Omental fat pad (tissue), 4 donors: ENCODE measurements around the gene PIEZO1. TPM values are rescaled to one million over a fixed set of nuclear protein-coding genes. Genes with fewer than 3 reads are reported as not detected.

ENCODE experiments used
- ATAC-seq: fragments of 150-250 bp; one replicate; pipeline ENCODE4 v1.9.1; 2016; ENCODE audit warnings: mild to moderate bottlenecking, moderate library complexity; ENCODE audit not compliant: low FRiP score
- DNase-seq: peaks from one replicate; pipeline ENCODE4 v3.0.0-alpha.2; 2019; ENCODE audit warnings: low spot score
- total RNA-seq, 4 donors: library from RNA; depleted of rRNA; stranded (reverse); fragments of >200 nt; gene quantifications; one replicate each; pipeline ENCODE4 v1.1.0, GENCODE V29; 2016
- TF ChIP-seq, protein P1 (sequence below), 3 donors: fragments of 450-650 bp; IDR thresholded peaks; one replicate each; pipeline ENCODE4 v1.5.1; 2016 to 2017; ENCODE audit warnings: antibody characterized with exemption in 3 of 3, mild to moderate bottlenecking in 3 of 3, moderate library complexity in 2 of 3

The PIEZO1 gene
- total RNA-seq, 4 donors from 2014 or later, result 151 to 315 (median 249) TPM

DNA sequence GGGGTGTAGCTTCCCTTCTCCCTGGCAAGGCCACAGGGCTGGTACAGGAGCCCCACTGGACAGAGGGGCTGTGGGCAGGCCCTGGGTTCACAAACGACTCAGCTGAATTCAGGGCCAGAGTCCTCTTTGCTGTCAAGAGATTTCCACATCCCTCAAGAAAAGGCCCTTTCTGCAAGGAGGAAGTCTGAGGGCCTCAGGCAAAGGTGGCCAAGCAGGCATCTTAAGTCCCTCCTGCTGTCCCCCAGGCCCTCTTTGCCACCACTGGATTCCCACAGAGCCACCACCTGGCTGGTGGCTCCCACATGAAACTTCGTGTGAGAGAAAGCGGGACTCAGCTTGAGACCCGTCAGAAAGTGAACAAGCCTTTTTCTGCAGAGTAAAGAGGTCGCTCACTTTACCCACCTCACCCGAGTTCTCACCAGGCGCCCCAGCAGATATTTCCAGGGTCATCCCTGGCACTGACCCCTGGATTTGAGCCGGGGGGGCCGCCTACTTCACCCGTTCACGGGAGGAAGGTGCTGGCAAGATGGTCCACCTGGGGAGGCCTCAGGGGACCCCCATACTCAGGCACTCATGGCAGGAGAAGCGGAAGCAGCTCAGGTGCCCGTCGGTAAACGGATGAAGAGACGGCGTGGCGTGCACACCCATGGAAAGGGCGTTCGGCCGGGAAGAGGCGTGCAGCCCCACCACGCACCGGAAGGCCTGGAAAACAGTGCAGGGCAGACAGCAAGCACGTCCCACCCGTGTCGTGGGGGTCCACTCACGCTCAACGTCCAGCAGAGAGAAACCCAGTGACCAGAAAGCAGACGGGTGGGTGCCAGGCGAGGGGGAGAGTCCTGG is 82.4 kb downstream of the PIEZO1 start:
- TF ChIP-seq, protein P1, sequence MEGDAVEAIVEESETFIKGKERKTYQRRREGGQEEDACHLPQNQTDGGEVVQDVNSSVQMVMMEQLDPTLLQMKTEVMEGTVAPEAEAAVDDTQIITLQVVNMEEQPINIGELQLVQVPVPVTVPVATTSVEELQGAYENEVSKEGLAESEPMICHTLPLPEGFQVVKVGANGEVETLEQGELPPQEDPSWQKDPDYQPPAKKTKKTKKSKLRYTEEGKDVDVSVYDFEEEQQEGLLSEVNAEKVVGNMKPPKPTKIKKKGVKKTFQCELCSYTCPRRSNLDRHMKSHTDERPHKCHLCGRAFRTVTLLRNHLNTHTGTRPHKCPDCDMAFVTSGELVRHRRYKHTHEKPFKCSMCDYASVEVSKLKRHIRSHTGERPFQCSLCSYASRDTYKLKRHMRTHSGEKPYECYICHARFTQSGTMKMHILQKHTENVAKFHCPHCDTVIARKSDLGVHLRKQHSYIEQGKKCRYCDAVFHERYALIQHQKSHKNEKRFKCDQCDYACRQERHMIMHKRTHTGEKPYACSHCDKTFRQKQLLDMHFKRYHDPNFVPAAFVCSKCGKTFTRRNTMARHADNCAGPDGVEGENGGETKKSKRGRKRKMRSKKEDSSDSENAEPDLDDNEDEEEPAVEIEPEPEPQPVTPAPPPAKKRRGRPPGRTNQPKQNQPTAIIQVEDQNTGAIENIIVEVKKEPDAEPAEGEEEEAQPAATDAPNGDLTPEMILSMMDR (IDR thresholded peaks at IDR 0.05), result no peak
- no peak for ATAC-seq

DNA sequence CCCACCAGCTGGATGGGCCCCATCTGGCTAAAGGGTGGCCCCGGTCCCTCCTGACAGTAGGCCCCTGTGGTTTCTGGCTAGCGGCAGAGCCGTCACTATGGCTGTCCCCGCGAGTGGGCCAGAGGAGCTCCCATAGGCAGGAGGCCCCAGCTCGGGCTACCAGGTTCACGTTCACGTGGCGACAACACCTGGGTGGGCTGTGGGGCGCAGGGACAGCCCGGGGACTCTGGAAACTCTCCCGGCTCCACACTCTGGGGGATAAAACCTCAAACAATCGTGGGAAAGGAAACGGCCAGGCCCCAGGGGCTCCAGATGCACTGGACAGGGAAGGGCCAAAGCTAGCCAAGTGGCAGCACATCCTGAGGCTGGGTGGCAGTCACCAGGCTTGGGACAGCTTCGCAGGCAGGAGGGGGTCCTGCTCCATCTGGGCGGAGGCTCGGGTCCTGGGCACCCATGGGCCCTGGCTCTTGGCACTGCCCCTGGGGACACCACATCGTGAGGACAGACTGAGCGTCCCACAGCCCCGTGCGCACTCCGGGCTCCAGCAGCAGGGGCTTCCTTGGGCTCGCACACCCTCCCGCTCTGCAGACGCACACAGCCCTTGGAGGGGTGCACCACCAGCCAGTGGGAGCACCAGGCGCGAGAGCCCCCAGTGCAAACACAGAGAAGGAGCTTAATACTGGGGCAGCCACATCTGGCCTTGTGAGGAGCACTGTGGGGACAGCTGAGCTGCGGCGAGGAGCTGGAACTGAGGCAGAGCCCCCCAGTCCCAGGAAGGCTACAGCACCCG is 83.2 kb downstream of the PIEZO1 start:
- no peak for DNase-seq
- TF ChIP-seq, protein P1 (IDR thresholded peaks at IDR 0.05), result no peak
- ATAC-seq, result no peak

More for the DNA sequence above, 82.4 kb downstream of the PIEZO1 start:
- DNase-seq, result no peak

DNA sequence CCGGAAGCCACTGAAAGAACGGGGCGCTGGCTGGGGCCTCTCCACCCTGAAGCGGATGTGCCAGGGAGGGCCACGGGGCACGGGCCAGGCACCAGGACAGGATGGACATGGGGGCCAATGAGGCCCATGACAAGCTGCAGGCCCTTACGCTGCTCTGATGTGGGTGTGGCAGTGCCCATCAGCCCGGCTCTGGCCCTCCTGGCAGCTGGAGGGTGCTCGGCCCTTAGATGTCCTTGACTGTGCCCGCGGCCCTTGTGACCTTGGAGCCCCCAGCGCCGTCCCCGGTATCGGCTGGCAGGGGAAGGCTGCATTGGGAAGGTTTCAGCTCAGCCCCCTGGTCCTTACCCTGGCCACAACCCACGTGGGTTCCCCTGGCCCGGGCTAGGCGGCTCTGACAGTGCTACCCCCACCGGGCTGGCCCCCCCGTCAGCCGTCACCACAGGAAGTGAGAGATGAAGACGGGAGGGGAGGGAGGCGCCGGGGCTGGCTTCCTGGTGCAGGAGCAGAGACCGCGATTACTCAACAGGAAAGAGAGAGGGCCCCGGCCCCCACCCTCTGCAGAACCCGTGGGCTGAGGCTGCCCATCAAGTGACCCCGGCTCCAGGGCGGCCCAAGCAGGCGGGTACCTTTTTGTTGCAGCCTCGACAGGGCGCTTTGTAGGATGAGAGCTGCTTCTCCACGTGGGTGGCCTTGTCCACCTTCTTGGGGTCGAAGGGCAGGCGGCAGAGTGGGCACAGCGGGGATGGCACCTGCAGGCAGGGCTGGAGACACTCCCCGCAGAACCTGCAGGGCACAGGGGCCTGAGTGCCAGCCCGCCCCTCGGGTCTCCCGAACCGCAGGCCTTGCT is 84.2 kb downstream of the PIEZO1 start:
- TF ChIP-seq, protein P1 (IDR thresholded peaks at IDR 0.05), result no peak
- DNase-seq (peak; percentile 63), ATAC-seq (peak; percentile 43)

DNA sequence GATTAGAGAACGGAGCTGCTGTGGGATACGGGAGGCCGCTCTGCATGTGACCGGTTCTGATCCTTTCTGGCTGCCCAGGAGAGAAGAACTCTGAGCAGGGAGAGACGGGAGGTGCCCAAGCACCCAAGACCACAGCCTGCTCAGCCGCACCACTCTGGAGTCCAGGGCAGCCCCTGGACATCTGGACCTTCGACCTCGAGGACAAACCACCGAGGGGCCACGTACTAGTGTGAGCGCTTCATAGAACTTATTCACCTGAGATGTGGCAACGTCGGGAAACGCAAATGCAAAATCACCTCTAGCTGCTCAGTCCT is 84.7 kb downstream of the PIEZO1 start:
- TF ChIP-seq, protein P1 (IDR thresholded peaks at IDR 0.05), result no peak
- no peak for ATAC-seq
- no peak for DNase-seq

DNA sequence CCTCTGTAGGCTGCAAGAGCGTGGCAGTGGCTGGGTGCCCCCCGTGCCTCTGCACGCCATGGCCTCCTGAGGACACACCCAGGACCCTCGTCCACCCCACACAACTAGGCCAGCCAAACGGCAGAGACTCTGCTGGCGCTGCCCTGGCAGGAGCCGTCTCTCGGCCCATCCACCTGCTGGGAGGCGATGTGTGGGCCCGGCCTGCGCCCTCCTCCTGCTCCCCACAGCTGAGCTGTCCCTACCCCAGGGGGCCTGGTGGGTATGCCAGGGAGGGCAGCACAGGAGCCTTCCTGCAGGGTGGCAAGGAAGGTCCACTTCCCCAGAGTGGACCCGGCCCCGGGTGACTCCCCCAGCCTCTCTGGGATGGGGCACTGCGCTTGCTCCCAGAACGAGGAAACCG is 85.8 kb downstream of the PIEZO1 start:
- TF ChIP-seq, protein P1 (IDR thresholded peaks at IDR 0.05), result no peak
- no peak for ATAC-seq
- no peak for DNase-seq

DNA sequence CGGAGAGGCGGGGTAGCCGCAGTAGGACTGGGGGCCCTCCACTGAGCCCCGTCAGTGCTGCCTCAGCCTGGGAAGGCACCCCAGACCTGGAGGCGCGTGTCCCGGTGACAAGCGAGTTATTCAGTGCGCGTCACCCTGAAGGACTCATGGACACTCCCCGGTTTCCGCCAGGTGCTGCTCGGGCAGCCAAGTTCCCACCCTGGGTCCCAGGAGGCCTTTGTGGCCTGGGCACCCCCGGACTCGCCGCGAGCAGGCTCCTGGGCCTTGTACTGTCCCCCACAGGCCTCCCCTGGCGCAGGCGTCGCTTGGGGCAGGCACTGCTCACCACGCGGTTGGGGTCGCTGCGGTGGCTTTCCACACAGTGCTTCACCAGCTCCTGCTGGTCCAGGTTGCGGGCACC is 86.4 kb downstream of the PIEZO1 start:
- TF ChIP-seq, protein P1 (IDR thresholded peaks at IDR 0.05), result no peak
- ATAC-seq (no peak), DNase-seq (no peak)
